ENCODE results near the gene ADRA2B.

ADRA2B gene

GRCh38 chr2:96118698-96119388 is 2.5 kb upstream of the ADRA2B start:
- H3K9ac ChIP-seq (ENCODE audit: low read depth, low read length) = no peak overlapping the region
- H3K36me3 ChIP-seq (ENCODE audit: control insufficient read depth, insufficient read depth, low read length) = no peaks in the 10 kb centered on the region
- no peak overlapping the region for H3K4me3 ChIP-seq (ENCODE audit: low read depth, low read length)
- H3K4me1 ChIP-seq (ENCODE audit: control insufficient read depth, insufficient read depth, low read length) = peaks cover 4% of the 10 kb centered on the region
- H3K27me3 ChIP-seq (ENCODE audit: control insufficient read depth, insufficient read depth, low read length) = peaks cover 36% of the 10 kb centered on the region
- H3K9me3 ChIP-seq (ENCODE audit: control insufficient read depth, insufficient read depth, low read length) = no peaks in the 10 kb centered on the region

GRCh38 chr2:96117701-96118588 is 1.6 kb upstream of the ADRA2B start:
- Histone ChIP-seq H3K36me3 (ENCODE audit: control insufficient read depth, insufficient read depth, low read length) (no peaks in the 10 kb centered on the region), H3K4me1 (ENCODE audit: control insufficient read depth, insufficient read depth, low read length) (peaks cover 4% of the 10 kb centered on the region), H3K9ac (ENCODE audit: low read depth, low read length) (no peak overlapping the region), H3K27me3 (ENCODE audit: control insufficient read depth, insufficient read depth, low read length) (peaks cover 36% of the 10 kb centered on the region), H3K9me3 (ENCODE audit: control insufficient read depth, insufficient read depth, low read length) (no peaks in the 10 kb centered on the region), H3K4me3 (ENCODE audit: low read depth, low read length) (peak overlapping the region; percentile 52)

- peaks cover 4% of the 10 kb centered on the region for H3K4me1 ChIP-seq (ENCODE audit: control insufficient read depth, insufficient read depth, low read length)
- no peaks in the 10 kb centered on the region for H3K36me3 ChIP-seq (ENCODE audit: control insufficient read depth, insufficient read depth, low read length)
- H3K27me3 ChIP-seq (ENCODE audit: control insufficient read depth, insufficient read depth, low read length) = peaks cover 36% of the 10 kb centered on the region
- H3K9ac ChIP-seq (ENCODE audit: low read depth, low read length) = no peak overlapping the region
- no peaks in the 10 kb centered on the region for H3K9me3 ChIP-seq (ENCODE audit: control insufficient read depth, insufficient read depth, low read length)
- H3K4me3 ChIP-seq (ENCODE audit: low read depth, low read length) = peak overlapping the region; percentile 52
Observed at GRCh38 chr2:96116879-96117533, 635 bp upstream of the ADRA2B start.

GRCh38 chr2:96115631-96116423 is 544 bp downstream of the ADRA2B start:
- H3K9me3 ChIP-seq (ENCODE audit: control insufficient read depth, insufficient read depth, low read length) = no peaks in the 10 kb centered on the region
- H3K9ac ChIP-seq (ENCODE audit: low read depth, low read length) = no peak overlapping the region
- H3K27me3 ChIP-seq (ENCODE audit: control insufficient read depth, insufficient read depth, low read length) = peaks cover 32% of the 10 kb centered on the region
- H3K4me3 ChIP-seq (ENCODE audit: low read depth, low read length) = peak overlapping the region; percentile 55
- H3K36me3 ChIP-seq (ENCODE audit: control insufficient read depth, insufficient read depth, low read length) = no peaks in the 10 kb centered on the region
- H3K4me1 ChIP-seq (ENCODE audit: control insufficient read depth, insufficient read depth, low read length) = peaks cover 4% of the 10 kb centered on the region

- Histone ChIP-seq H3K4me1 (ENCODE audit: control insufficient read depth, insufficient read depth, low read length) (peaks cover 4% of the 10 kb centered on the region), H3K27me3 (ENCODE audit: control insufficient read depth, insufficient read depth, low read length) (peaks cover 32% of the 10 kb centered on the region), H3K9ac (ENCODE audit: low read depth, low read length) (no peak overlapping the region), H3K9me3 (ENCODE audit: control insufficient read depth, insufficient read depth, low read length) (no peaks in the 10 kb centered on the region), H3K36me3 (ENCODE audit: control insufficient read depth, insufficient read depth, low read length) (no peaks in the 10 kb centered on the region), H3K4me3 (ENCODE audit: low read depth, low read length) (no peak overlapping the region)
Observed at GRCh38 chr2:96114903-96115581, 1.3 kb downstream of the ADRA2B start.

GRCh38 chr2:96114546-96114902 is 1.8 kb downstream of the ADRA2B start:
- peaks cover 4% of the 10 kb centered on the region for H3K4me1 ChIP-seq (ENCODE audit: control insufficient read depth, insufficient read depth, low read length)
- H3K9ac ChIP-seq (ENCODE audit: low read depth, low read length) = no peak overlapping the region
- no peak overlapping the region for H3K4me3 ChIP-seq (ENCODE audit: low read depth, low read length)
- no peaks in the 10 kb centered on the region for H3K36me3 ChIP-seq (ENCODE audit: control insufficient read depth, insufficient read depth, low read length)
- peaks cover 30% of the 10 kb centered on the region for H3K27me3 ChIP-seq (ENCODE audit: control insufficient read depth, insufficient read depth, low read length)
- H3K9me3 ChIP-seq (ENCODE audit: control insufficient read depth, insufficient read depth, low read length) = no peaks in the 10 kb centered on the region

- Histone ChIP-seq H3K4me1 (ENCODE audit: control insufficient read depth, insufficient read depth, low read length) (peaks cover 7% of the 10 kb centered on the region), H3K9me3 (ENCODE audit: control insufficient read depth, insufficient read depth, low read length) (no peaks in the 10 kb centered on the region), H3K4me3 (ENCODE audit: low read depth, low read length) (no peak overlapping the region), H3K36me3 (ENCODE audit: control insufficient read depth, insufficient read depth, low read length) (no peaks in the 10 kb centered on the region), H3K9ac (ENCODE audit: low read depth, low read length) (no peak overlapping the region), H3K27me3 (ENCODE audit: control insufficient read depth, insufficient read depth, low read length) (peaks cover 29% of the 10 kb centered on the region)
Observed at GRCh38 chr2:96113951-96114350, 2.4 kb downstream of the ADRA2B start.

GRCh38 chr2:96113367-96113677 is 3.0 kb downstream of the ADRA2B start:
- Histone ChIP-seq H3K4me3 (ENCODE audit: low read depth, low read length) (no peak overlapping the region), H3K36me3 (ENCODE audit: control insufficient read depth, insufficient read depth, low read length) (no peaks in the 10 kb centered on the region), H3K27me3 (ENCODE audit: control insufficient read depth, insufficient read depth, low read length) (peaks cover 23% of the 10 kb centered on the region), H3K9me3 (ENCODE audit: control insufficient read depth, insufficient read depth, low read length) (no peaks in the 10 kb centered on the region), H3K9ac (ENCODE audit: low read depth, low read length) (no peak overlapping the region), H3K4me1 (ENCODE audit: control insufficient read depth, insufficient read depth, low read length) (peaks cover 7% of the 10 kb centered on the region)

- Histone ChIP-seq H3K36me3 (ENCODE audit: control insufficient read depth, insufficient read depth, low read length) (no peaks in the 10 kb centered on the region), H3K9ac (ENCODE audit: low read depth, low read length) (no peak overlapping the region), H3K9me3 (ENCODE audit: control insufficient read depth, insufficient read depth, low read length) (no peaks in the 10 kb centered on the region), H3K4me3 (ENCODE audit: low read depth, low read length) (no peak overlapping the region), H3K27me3 (ENCODE audit: control insufficient read depth, insufficient read depth, low read length) (peaks cover 17% of the 10 kb centered on the region), H3K4me1 (ENCODE audit: control insufficient read depth, insufficient read depth, low read length) (peaks cover 7% of the 10 kb centered on the region)
Observed at GRCh38 chr2:96112501-96113366, 3.6 kb downstream of the ADRA2B start.

GRCh38 chr2:96111823-96112500 is 4.4 kb downstream of the ADRA2B start:
- Histone ChIP-seq H3K27me3 (ENCODE audit: control insufficient read depth, insufficient read depth, low read length) (peaks cover 10% of the 10 kb centered on the region), H3K36me3 (ENCODE audit: control insufficient read depth, insufficient read depth, low read length) (no peaks in the 10 kb centered on the region), H3K9me3 (ENCODE audit: control insufficient read depth, insufficient read depth, low read length) (no peaks in the 10 kb centered on the region), H3K4me3 (ENCODE audit: low read depth, low read length) (no peak overlapping the region), H3K9ac (ENCODE audit: low read depth, low read length) (no peak overlapping the region), H3K4me1 (ENCODE audit: control insufficient read depth, insufficient read depth, low read length) (peaks cover 3% of the 10 kb centered on the region)

Measured in iPS-15b (cell line).